Stromal cell of bone marrow (primary cell): ENCODE measurements around the gene FAM110A.
"Not testable (repeated sequence)": the region's sequence is repeated elsewhere in the genome, so short reads cannot be mapped to it uniquely, and the experiment has no call there.

Experiments used
- DNase-seq: peaks from one replicate; pipeline ENCODE4 v3.0.0-alpha.2; 2012; ENCODE audit warnings: low read depth

Gene FAM110A

GRCh38 chr20:844473-845225 lies 11.1 kb downstream of the FAM110A start:
- DNase-seq, result peak; percentile 76

GRCh38 chr20:845226-845868 lies 11.8 kb downstream of the FAM110A start:
- no peak for DNase-seq

- DNase-seq, result no peak
Observed at GRCh38 chr20:845941-846893, 12.7 kb downstream of the FAM110A start.

DNA sequence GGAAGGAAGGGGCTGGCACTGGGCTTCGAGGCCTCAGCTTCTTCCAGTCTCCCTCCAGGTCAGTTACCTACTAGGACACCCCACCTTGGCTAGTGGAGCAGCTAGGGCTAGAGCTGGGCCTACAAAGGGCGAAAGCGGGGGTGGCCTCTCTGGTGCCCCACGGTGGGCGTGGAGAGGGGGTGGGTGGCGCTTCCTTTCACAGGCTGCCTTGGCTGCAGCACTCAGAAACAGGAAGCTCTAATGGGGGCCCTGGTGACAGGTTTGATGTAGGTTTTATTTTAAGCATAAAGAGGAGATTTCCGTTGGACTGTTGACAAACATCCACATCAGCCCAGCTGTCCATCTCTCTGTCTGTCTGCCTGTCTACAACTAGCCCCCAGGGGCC lies 13.4 kb downstream of the FAM110A start:
- DNase-seq, result no peak

DNA sequence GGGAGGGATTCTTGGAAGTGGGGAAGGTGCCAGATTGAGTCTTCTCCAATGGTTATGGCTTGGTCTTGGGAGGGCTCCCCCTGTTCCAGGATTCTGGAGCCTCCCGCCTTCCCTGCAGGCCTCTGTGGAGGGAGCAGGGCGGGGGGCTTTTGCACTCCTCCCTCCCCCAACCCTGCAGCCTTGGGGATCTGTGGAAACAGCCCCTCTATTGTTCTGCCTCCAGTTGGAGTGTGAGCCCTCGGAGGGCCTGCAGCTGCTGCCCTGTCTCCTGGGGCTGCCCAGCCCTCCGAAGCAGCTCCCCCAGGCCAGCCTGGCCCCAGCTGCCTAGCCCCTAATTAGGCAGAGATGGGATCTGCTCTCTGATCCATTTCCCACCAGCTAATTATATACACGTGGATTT lies 14.7 kb downstream of the FAM110A start:
- DNase-seq, result no peak

- DNase-seq, result not testable (repeated sequence)
Observed at GRCh38 chr20:848731-849130, 15.2 kb downstream of the FAM110A start.

DNA sequence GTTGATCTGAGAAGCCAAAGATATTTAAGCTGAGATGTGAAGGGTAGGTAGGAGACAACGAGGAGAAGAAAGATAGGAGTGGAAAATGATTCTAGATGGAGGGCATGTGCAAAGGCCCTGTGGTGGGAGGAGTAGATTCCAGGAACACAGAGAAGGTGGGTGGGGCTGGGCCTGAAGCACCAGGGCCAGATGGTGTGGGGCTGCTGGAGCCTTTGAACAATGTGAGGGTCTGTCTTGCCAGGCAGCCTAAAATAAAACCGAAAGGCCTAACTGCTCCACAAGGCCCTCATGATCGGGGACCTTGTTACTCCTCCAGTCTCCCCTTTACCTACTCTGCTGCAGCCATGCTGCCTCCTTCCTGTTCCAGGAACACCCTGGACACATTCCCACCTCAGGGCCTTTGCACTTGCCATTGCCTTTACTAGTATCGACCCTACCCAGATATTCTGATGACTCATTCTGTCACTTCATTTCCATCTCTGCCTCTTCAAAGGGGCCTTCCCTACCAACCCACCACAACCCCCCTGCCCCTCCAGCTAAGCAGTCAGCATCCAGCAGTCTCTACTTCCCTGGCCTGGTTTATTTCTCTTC lies 20.0 kb downstream of the FAM110A start:
- no peak for DNase-seq

GRCh38 chr20:854601-855000 lies 21.1 kb downstream of the FAM110A start:
- DNase-seq, result no peak

GRCh38 chr20:855466-856360 lies 22.2 kb downstream of the FAM110A start:
- DNase-seq, result no peak

DNA sequence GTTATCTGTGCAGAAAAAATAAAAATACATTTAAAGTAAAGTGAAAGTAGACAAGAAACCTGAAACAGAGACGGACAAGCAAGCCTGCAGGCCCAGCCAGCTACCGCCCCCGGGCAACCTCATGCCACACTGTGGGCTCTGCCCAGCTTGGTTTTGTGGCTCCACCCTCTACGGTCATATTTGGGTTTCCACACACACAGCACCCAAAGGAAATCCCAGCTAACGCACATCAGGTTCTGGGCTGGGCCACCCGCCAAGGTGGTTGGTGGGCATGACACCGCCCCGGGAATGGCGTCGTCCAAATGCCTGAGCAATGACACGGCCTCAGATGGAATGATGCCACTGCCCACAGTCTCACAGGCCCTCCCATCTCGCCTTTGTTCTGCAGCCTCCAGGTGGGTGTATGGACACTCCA lies 22.9 kb downstream of the FAM110A start:
- peak; percentile 41 for DNase-seq

DNA sequence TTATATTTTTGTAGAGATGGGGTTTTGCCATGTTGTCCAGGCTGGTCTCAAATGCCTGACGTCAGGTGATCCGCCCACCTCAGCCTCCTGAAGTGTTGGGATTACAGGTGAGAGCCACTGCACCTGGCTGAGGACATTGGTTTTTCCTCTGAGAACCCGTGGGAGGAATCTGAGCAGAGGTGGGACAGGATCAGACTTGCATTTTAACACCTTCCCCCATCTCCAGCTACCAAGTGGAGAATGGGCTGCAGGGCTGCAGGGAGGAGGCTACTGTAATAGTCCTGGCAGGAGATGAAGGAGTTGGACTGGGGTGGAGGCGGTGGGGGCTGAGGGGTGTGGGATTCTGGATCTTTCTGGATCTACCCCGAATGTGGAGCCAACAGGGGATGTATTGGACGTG lies 24.5 kb downstream of the FAM110A start:
- no peak for DNase-seq

DNA sequence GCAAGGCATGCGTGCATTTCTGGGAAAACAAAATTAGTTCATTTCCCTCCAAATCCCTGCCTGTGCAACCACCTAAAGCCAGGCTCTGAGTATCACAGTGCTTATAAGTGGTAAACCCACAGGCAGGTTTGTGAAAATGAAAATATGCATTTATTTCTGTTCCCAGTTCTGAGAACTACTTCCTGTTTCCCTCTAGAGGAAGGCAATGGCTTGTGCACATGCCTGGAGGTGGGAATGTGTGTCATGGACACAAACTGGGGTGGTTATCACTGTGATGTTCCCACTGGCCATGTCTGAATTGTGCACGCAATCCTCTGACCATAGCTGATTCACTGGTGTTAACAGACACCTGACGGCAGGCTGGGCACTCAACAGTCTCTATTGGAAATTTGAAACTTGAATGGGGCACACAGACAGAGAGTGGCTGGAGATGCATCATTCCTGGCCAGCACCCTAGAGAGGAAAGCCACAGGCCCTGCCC lies 26.3 kb downstream of the FAM110A start:
- DNase-seq, result peak; percentile 7

GRCh38 chr20:860891-861290 lies 27.4 kb downstream of the FAM110A start:
- no peak for DNase-seq

DNA sequence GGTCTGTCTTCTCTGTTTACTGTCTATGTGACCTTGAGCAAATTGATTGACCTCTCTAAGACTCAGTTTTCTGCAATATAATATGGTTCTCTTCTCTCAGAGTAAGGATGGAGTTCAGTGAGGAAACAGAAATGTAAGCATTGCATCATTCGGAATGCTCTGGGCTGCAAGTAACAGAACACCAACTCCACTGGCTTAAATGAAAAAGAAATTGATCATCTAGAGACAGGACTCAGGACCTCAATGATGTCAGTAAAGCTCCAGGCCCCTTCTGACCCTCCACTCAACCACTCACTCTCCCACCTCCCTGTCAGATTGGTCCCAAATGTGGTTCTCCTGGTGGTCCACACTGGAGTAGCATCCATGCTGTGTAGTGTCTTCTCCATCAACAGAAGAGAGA lies 31.9 kb downstream of the FAM110A start:
- no peak for DNase-seq

GRCh38 chr20:868279-868678 lies 34.8 kb downstream of the FAM110A start:
- DNase-seq, result no peak

DNA sequence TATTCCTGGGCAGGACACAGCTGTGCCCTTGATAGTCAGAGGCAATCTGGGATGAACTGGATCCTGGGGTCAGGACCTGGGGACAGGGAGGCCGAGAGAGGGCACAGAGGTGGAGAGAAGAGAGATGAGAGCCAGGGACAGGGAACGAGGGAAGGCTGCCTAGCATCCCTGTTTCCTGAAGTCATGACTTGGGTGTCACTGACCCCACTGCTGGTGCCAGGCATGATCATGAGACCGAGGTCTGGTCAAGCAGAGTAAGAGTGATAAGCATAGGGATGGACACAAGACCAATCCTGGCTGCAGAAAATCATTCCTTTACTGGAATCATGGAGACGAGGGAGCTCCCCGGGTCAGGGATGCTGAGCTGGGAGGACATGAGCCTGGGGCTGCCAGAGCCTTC lies 36.1 kb downstream of the FAM110A start:
- no peak for DNase-seq

- no peak for DNase-seq
Observed at GRCh38 chr20:870758-871157, 37.2 kb downstream of the FAM110A start.

- no peak for DNase-seq
Observed at GRCh38 chr20:871436-871835, 37.9 kb downstream of the FAM110A start.

DNA sequence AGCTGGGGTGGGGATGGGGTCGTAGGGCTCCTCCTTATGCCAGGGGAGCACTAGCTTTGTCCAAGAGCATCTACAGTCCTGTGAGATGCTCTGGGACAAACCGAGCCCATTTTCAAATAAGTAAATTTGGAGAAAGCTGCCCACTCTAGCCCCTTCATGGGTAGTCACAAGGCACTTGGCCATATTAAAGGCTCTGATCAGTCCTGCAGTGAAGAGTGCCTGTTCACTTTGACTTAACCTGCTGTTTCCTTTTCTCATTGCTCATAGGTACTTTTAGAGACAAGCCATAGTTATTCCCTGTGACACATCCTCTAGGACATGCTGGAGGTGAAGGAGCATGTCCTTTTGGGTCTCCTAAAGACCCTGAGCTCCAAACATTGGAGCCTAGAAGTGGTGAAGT lies 38.4 kb downstream of the FAM110A start:
- no peak for DNase-seq

DNA sequence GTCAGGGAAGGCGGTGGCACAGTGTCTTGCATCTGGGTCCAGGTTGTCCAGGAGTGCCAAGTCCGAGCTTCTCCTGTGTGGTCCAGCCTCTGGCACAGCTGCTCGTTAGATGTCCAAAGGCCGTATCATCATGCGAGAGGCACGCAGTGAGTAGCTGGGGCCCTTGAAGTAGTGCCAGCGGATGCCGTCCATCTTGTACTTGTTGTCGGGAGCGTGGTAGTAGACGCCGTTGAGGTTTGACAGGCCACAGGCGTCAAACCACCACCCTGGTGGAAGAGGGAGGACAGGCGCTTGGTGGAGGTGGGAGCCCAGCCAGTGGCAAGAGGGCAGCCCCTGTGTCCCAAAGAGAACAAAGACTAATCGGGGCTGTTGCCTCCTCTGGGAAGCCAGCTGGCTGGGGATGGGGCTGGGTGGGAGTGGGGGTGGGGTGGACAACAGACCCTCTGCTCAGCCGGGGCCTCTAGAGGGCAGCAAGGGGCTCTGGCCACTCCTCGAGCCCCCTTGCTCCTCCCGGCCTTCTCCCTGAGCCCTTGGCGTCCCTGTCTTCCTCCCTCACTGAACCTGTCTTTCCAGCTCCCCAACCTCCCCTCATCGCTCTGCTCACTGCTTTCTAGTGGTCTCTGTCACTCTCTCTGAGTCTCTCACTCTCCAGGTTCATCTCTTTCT lies 39.5 kb downstream of the FAM110A start:
- no peak for DNase-seq
